CD1c-positive myeloid dendritic cell (primary cell): Measurements from ENCODE around the gene LLGL1.

Experiments
- DNase-seq: peaks from one replicate; pipeline ENCODE4 v3.0.0-alpha.2; 2016; ENCODE audit errors: extremely low spot score

Gene LLGL1

GRCh38 chr17:18270046-18270931 is 44.9 kb downstream of the LLGL1 start:
- no peak for DNase-seq

GRCh38 chr17:18277076-18277475 is 51.6 kb downstream of the LLGL1 start:
- DNase-seq: no peak

- DNase-seq: no peak
Observed at GRCh38 chr17:18278867-18279266, 53.4 kb downstream of the LLGL1 start.

- DNase-seq: no peak
Observed at GRCh38 chr17:18280249-18280648, 54.8 kb downstream of the LLGL1 start.

- no peak for DNase-seq
Observed at GRCh38 chr17:18280766-18281371, 55.4 kb downstream of the LLGL1 start.

GRCh38 chr17:18281788-18282187 is 56.4 kb downstream of the LLGL1 start:
- DNase-seq: no peak

- no peak for DNase-seq
Observed at GRCh38 chr17:18285296-18285695, 59.9 kb downstream of the LLGL1 start.

- no peak for DNase-seq
Observed at GRCh38 chr17:18291718-18292540, 66.5 kb downstream of the LLGL1 start.
